ENCODE results near the gene CDCA8.

DNA sequence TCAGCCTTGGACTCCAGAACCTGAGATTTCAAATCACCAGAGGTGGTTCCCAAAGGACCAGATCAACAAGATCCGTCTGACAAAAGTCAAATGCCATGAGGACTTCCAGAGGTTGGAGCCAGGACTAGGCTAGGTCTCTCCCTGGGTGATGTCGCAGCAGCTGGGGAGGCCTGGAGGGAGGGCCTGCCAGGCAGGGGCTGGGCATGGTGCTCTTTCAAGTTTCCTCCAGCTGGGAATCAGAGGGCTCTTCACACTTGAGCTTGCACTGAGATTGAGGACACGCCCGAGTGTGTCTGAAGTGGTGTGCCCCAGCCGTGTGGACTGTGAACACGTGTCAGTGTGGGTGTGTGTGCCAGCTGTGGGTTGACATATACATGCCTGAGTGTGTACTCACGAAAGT, 36.3 kb upstream of the CDCA8 start:
- TF ChIP-seq, protein P1, sequence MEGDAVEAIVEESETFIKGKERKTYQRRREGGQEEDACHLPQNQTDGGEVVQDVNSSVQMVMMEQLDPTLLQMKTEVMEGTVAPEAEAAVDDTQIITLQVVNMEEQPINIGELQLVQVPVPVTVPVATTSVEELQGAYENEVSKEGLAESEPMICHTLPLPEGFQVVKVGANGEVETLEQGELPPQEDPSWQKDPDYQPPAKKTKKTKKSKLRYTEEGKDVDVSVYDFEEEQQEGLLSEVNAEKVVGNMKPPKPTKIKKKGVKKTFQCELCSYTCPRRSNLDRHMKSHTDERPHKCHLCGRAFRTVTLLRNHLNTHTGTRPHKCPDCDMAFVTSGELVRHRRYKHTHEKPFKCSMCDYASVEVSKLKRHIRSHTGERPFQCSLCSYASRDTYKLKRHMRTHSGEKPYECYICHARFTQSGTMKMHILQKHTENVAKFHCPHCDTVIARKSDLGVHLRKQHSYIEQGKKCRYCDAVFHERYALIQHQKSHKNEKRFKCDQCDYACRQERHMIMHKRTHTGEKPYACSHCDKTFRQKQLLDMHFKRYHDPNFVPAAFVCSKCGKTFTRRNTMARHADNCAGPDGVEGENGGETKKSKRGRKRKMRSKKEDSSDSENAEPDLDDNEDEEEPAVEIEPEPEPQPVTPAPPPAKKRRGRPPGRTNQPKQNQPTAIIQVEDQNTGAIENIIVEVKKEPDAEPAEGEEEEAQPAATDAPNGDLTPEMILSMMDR (IDR thresholded peaks at IDR 0.05), result no peak
- no peak for TF ChIP-seq POLR2A (IDR thresholded peaks at IDR 0.05; ENCODE audit: low read depth)
- TF ChIP-seq POLR2AphosphoS5 (IDR thresholded peaks at IDR 0.05), result no peak
- TF ChIP-seq EP300 (IDR thresholded peaks at IDR 0.05), result no peak

Data from esophagus muscularis mucosa (tissue), 4 donors.